HCT116 (cell line): Measurements from ENCODE around the gene KRT37. TPM values are rescaled to one million over a fixed set of nuclear protein-coding genes. Genes with fewer than 3 reads are reported as not detected.

Experiments
- ATAC-seq: fragments of 200-7000 bp; cut with Tn5 transposase; 2 replicates; pipeline ENCODE4 v1.9.1; 2020; ENCODE audit warnings: mild to moderate bottlenecking, moderate library complexity
- BruUV-seq: library from RNA; stranded (reverse); fragments of 400-500 nt; replicated peaks from 2 replicates; lab custom pipeline; 2021; lab: Mats Ljungman, UMichigan
- CTCF ChIA-PET: fragments of 300-600 bp; sonication (Branson Sonifier 250); formaldehyde crosslinking; loops from one replicate; lab custom pipeline; 2021; ENCODE audit warnings: antibody characterized with exemption; lab: Charles Lee
- POLR2A ChIA-PET: fragments of 300-600, 350-600 bp; sonication (Branson Sonifier 250); formaldehyde crosslinking; loops from one replicate; lab custom pipeline; 2021; ENCODE audit warnings: antibody characterized with exemption; lab: Charles Lee
- RAD21 ChIA-PET, 2 experiments: fragments of 300-600 bp; sonication (Branson Sonifier 250); formaldehyde crosslinking; loops; one replicate each; lab custom pipeline; 2023; ENCODE audit warnings: low total read pairs in 2 of 2; ENCODE audit not compliant: uncharacterized antibody in 2 of 2, unreplicated experiment in 2 of 2, low non-redundant PET in 1 of 2; lab: Charles Lee
- DNase-seq: peaks from one replicate; pipeline ENCODE4 v3.0.0-alpha.2; 2010; ENCODE audit warnings: low read depth, low spot score
- H2AFZ ChIP-seq: fragments of 200-600 bp; shearing (Covaris generic), sonication (generic); 2 replicates; pipeline ENCODE4 v1.6.1; 2017; ENCODE audit warnings: low read depth, mixed run types, mixed read lengths, antibody characterized with exemption, low read length; ENCODE audit not compliant: poor library complexity, severe bottlenecking
- H3K27ac ChIP-seq: 2 replicates; pipeline ENCODE4 v1.5.1; 2012; ENCODE audit warnings: low read depth, low read length
- H3K27me3 ChIP-seq: fragments of 200-600 bp; sonication (generic); 2 replicates; pipeline ENCODE4 v1.6.1; 2016; ENCODE audit warnings: mixed run types, low read length, mixed read lengths; ENCODE audit not compliant: insufficient read depth
- H3K36me3 ChIP-seq, 2 experiments: fragments of 200-500 bp in 1 of 2; fragments of 200-600 bp in 1 of 2; sonication (Bioruptor generic) in 1 of 2; sonication (generic) in 1 of 2; 2 replicates each; pipeline versions ENCODE4 v1.5.1 to v1.6.1; 2014 to 2016; ENCODE audit warnings: low read length in 2 of 2, inconsistent platforms in 1 of 2, mixed read lengths in 1 of 2, mixed run types in 1 of 2; ENCODE audit not compliant: insufficient read depth in 2 of 2, control insufficient read depth in 1 of 2
- H3K4me1 ChIP-seq, 2 experiments: fragments of 200-600 bp in 1 of 2; sonication (generic) in 1 of 2; 2 replicates each; pipeline versions ENCODE4 v1.5.1 to v1.6.1; 2012 to 2017; ENCODE audit warnings: low read length in 2 of 2, inconsistent platforms in 1 of 2, mild to moderate bottlenecking in 1 of 2, mixed read lengths in 1 of 2, mixed run types in 1 of 2, moderate library complexity in 1 of 2; ENCODE audit not compliant: insufficient read depth in 2 of 2, control insufficient read depth in 1 of 2
- H3K4me2 ChIP-seq: fragments of 200-600 bp; sonication (generic); 2 replicates; pipeline ENCODE4 v1.6.1; 2017; ENCODE audit warnings: mixed run types, low read length, mixed read lengths
- H3K4me3 ChIP-seq, 2 experiments: fragments of 200-600 bp in 1 of 2; sonication (generic) in 1 of 2; replicated peaks in 1 of 2; 2 replicates each; pipeline ENCODE4 v1.5.1; 2011 to 2016; ENCODE audit warnings: low read length in 2 of 2, control low read depth in 1 of 2, low read depth in 1 of 2, mild to moderate bottlenecking in 1 of 2, mixed read lengths in 1 of 2, mixed run types in 1 of 2
- H3K79me2 ChIP-seq: fragments of 200-600 bp; sonication (generic); 2 replicates; pipeline ENCODE4 v1.6.1; 2017; ENCODE audit warnings: mild to moderate bottlenecking, mixed run types, low read length, moderate library complexity, mixed read lengths; ENCODE audit not compliant: insufficient read depth
- H3K9ac ChIP-seq: fragments of 200-600 bp; sonication (generic); 2 replicates; pipeline ENCODE4 v1.6.1; 2016; ENCODE audit warnings: low read length, mixed read lengths
- H3K9me2 ChIP-seq: fragments of 200-600 bp; sonication (generic), shearing (Covaris generic); 2 replicates; pipeline ENCODE4 v1.6.1; 2017; ENCODE audit warnings: mixed run types, mild to moderate bottlenecking, moderate library complexity; ENCODE audit not compliant: insufficient read depth
- H3K9me3 ChIP-seq, 2 experiments: fragments of 200-500 bp in 1 of 2; fragments of 200-600 bp in 1 of 2; sonication (Bioruptor generic) in 1 of 2; sonication (generic) in 1 of 2; 2 replicates each; pipeline ENCODE4 v1.6.1; 2014 to 2017; ENCODE audit warnings: low read length in 2 of 2, mixed read lengths in 2 of 2, inconsistent platforms in 1 of 2, low read depth in 1 of 2, mild to moderate bottlenecking in 1 of 2, mixed run types in 1 of 2, moderate library complexity in 1 of 2; ENCODE audit not compliant: control insufficient read depth in 1 of 2, insufficient read depth in 1 of 2
- H4K20me1 ChIP-seq: fragments of 200-600 bp; sonication (generic), shearing (Covaris generic); 2 replicates; pipeline ENCODE4 v1.6.1; 2017; ENCODE audit warnings: mixed run types, mild to moderate bottlenecking, moderate library complexity; ENCODE audit not compliant: insufficient read depth
- CTCF ChIP-seq, 3 experiments: fragments of 200-600 bp in 1 of 3; sonication (generic) in 1 of 3; IDR thresholded peaks in 2 of 3; conservative IDR thresholded peaks in 1 of 3; 2 replicates each; pipeline ENCODE4 v1.5.1; 2012 to 2017; ENCODE audit warnings: low read depth in 2 of 3, low read length in 2 of 3, antibody characterized with exemption in 1 of 3, borderline replicate concordance in 1 of 3, control low read depth in 1 of 3, mild to moderate bottlenecking in 1 of 3, mixed read lengths in 1 of 3, mixed run types in 1 of 3, moderate library complexity in 1 of 3; ENCODE audit not compliant: insufficient read depth in 1 of 3
- ELF1 ChIP-seq: IDR thresholded peaks from 2 replicates; pipeline ENCODE4 v1.6.1; 2012; ENCODE audit warnings: low read depth, borderline replicate concordance
- EZH2phosphoT487 ChIP-seq: fragments of 200-600 bp; IDR thresholded peaks from 2 replicates; pipeline ENCODE4 v1.6.1; 2018; ENCODE audit warnings: antibody characterized with exemption, borderline replicate concordance
- FOSL1 ChIP-seq: IDR thresholded peaks from 2 replicates; pipeline ENCODE4 v1.6.1; 2012; ENCODE audit warnings: low read depth
- MAX ChIP-seq: IDR thresholded peaks from 2 replicates; pipeline ENCODE4 v1.6.1; 2012
- POLR2A ChIP-seq: IDR thresholded peaks from 2 replicates; pipeline ENCODE4 v1.7.0; 2011; ENCODE audit warnings: borderline replicate concordance; ENCODE audit not compliant: insufficient read depth, insufficient read length; ENCODE audit errors: extremely low read depth
- REST ChIP-seq: IDR thresholded peaks from 2 replicates; pipeline ENCODE4 v1.6.1; 2012; ENCODE audit warnings: low read depth
- SRF ChIP-seq: IDR thresholded peaks from 2 replicates; pipeline ENCODE4 v1.6.1; 2012; ENCODE audit warnings: low read depth
- TCF7L2 ChIP-seq: IDR thresholded peaks from 2 replicates; pipeline ENCODE4 v1.7.0; 2011; ENCODE audit warnings: borderline replicate concordance, inconsistent platforms; ENCODE audit not compliant: insufficient read depth, insufficient read length; ENCODE audit errors: extremely low read depth
- intact Hi-C: fragments of 100-400 bp; cut with micrococcal nuclease; formaldehyde crosslinking; loops from 2 replicates; pipeline ENCODE4 v1.10.0; 2022
- total RNA-seq: library from RNA; stranded (reverse); gene quantifications from one replicate; pipeline ENCODE4 v1.2.1, GENCODE V29; 2021; ENCODE audit not compliant: unreplicated experiment

The KRT37 gene
- total RNA-seq, 1 experiment from 2014 or later, result not detected

GRCh38 chr17:41418116-41418860 lies 6.1 kb downstream of the KRT37 start:
- H3K9me3 ChIP-seq, result no peaks in the 10 kb centered on the region
- CTCF ChIA-PET, result interaction anchor here (0.6 to 2.1 kb wide), 17 partner anchors 8 to 247 kb away, joined by 3 to 21 read pairs (median 5); partner anchors contain the start of gene KRT15
- DNase-seq (no peak), ATAC-seq (no peak)
- intact Hi-C loops, result loop anchor here (10.0 kb wide), 1 partner anchor 77 kb away; no protein-coding TSS in a partner anchor
- RAD21 ChIA-PET, result interaction anchor here in 1 of 2 experiments (1.0 kb wide), 1 partner anchor 77 kb away, joined by 5 read pairs; no protein-coding TSS in a partner anchor
- no peak overlapping the region for H2AFZ ChIP-seq
- no peaks in the 10 kb centered on the region for H3K9me2 ChIP-seq
- no peak overlapping the region for H3K9ac ChIP-seq
- H4K20me1 ChIP-seq, result no peaks in the 10 kb centered on the region
- H3K4me2 ChIP-seq, result peak overlapping the region; percentile 54
- no peak overlapping the region for H3K27ac ChIP-seq
- POLR2A ChIA-PET, result interaction anchor here (1.2 to 1.3 kb wide), 3 partner anchors 14 to 107 kb away, joined by 3 to 7 read pairs (median 5); no protein-coding TSS in a partner anchor
- no peaks in the 10 kb centered on the region for H3K27me3 ChIP-seq
- H3K4me1 ChIP-seq, result peaks cover 15 to 44% of the 10 kb centered on the region in 2 experiments
- H3K79me2 ChIP-seq, result no peaks in the 10 kb centered on the region
- TF ChIP-seq TCF7L2 (no peak), FOSL1 (no peak), ELF1 (no peak), POLR2A (no peak), EZH2phosphoT487 (no peak), MAX (no peak), CTCF (IDR thresholded peaks at IDR 0.05 in 2 of 3, conservative IDR thresholded peaks at IDR 0.05 in 1 of 3; ENCODE audit: borderline replicate concordance in 1 of 3, insufficient read depth in 1 of 3, low read depth in 2 of 3, low read length in 2 of 3) (no peak), SRF (no peak), REST (no peak)
- H3K4me3 ChIP-seq, result no peak overlapping the region
- H3K36me3 ChIP-seq, result no peaks in the 10 kb centered on the region
- BruUV-seq, result no TSS peak
